NCI-H446 (cell line): ENCODE data around the gene CHSY1.

Source experiments
- DNase-seq, 2 experiments: peaks; one replicate each; lab custom pipeline; 2025; lab: John Stamatoyannopoulos, UW

The CHSY1 gene

GRCh38 chr15:101187820-101188636 lies 63.8 kb downstream of the CHSY1 start:
- no peak for DNase-seq

- DNase-seq: no peak
Observed at GRCh38 chr15:101185770-101186169, 66.1 kb downstream of the CHSY1 start.

- DNase-seq: no peak
Observed at GRCh38 chr15:101185336-101185735, 66.5 kb downstream of the CHSY1 start.

- DNase-seq: no peak
Observed at GRCh38 chr15:101184830-101185229, 67.0 kb downstream of the CHSY1 start.

- DNase-seq: no peak
Observed at GRCh38 chr15:101183931-101184305, 67.9 kb downstream of the CHSY1 start.

- no peak for DNase-seq
Observed at GRCh38 chr15:101183226-101183930, 68.5 kb downstream of the CHSY1 start.

GRCh38 chr15:101182215-101182614 lies 69.6 kb downstream of the CHSY1 start:
- DNase-seq: no peak

GRCh38 chr15:101181349-101181748 lies 70.5 kb downstream of the CHSY1 start:
- no peak for DNase-seq

- DNase-seq: no peak
Observed at GRCh38 chr15:101180620-101181307, 71.1 kb downstream of the CHSY1 start.

- no peak for DNase-seq
Observed at GRCh38 chr15:101179341-101180153, 72.3 kb downstream of the CHSY1 start.

GRCh38 chr15:101178931-101179330 lies 72.9 kb downstream of the CHSY1 start:
- no peak for DNase-seq

- DNase-seq: no peak
Observed at GRCh38 chr15:101178479-101178878, 73.4 kb downstream of the CHSY1 start.

- no peak for DNase-seq
Observed at GRCh38 chr15:101177866-101178265, 74.0 kb downstream of the CHSY1 start.

GRCh38 chr15:101176625-101177024 lies 75.2 kb downstream of the CHSY1 start:
- no peak for DNase-seq

GRCh38 chr15:101175401-101175800 lies 76.4 kb downstream of the CHSY1 start:
- DNase-seq: no peak

GRCh38 chr15:101174152-101174920 lies 77.5 kb downstream of the CHSY1 start:
- no peak for DNase-seq

GRCh38 chr15:101173233-101174119 lies 78.4 kb downstream of the CHSY1 start:
- no peak for DNase-seq

- DNase-seq: no peak
Observed at GRCh38 chr15:101172501-101173071, 79.3 kb downstream of the CHSY1 start.

- no peak for DNase-seq
Observed at GRCh38 chr15:101171954-101172353, 79.9 kb downstream of the CHSY1 start.
